ENCODE data around the gene DCAF11.

DNA sequence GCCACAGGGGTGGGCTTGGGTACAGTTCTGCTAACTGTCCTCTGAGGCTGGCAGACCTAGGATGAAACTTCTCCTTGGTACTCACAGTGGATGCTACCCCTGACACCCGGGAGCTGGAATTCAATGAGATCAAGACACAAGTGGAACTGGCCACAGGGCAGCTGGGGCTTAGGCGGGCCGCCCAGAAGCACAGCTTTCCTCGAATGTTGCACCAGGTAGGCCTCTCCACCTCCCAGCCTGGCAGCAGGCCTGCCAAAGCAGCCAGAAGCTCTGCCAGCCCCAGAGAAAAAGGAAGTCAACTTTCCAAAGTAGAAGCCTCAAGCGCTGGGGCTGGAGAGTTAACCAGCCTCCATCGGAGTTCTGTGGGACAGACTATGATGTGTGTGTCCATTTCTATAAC lies 2.6 kb downstream of the DCAF11 start:
- TF ChIP-seq CTCF (IDR thresholded peaks at IDR 0.05) (no peak), EP300 (IDR thresholded peaks at IDR 0.05) (no peak)
